Cardiac septum (tissue), 1 donor: ENCODE measurements around the gene COPS7A. TPM values are rescaled to one million over a fixed set of nuclear protein-coding genes. Genes with fewer than 3 reads are reported as not detected.
"Not testable (repeated sequence)": the region's sequence is repeated elsewhere in the genome, so short reads cannot be mapped to it uniquely, and the experiment has no call there.

Experiments
- DNase-seq: peaks from one replicate; pipeline ENCODE4 v3.0.0-alpha.2; 2020; ENCODE audit warnings: low spot score
- intact Hi-C: fragments of 100-400 bp; cut with DNase I; formaldehyde crosslinking; loops from one replicate; pipeline ENCODE4 v1.14.0; 2022
- total RNA-seq: library from RNA; stranded (reverse); fragmentation: NEBNext Ultra II Directional; extraction: Animal tissue kit (Norgen Biotek cat#: 25700); gene quantifications from one replicate; pipeline ENCODE4 v1.2.1, GENCODE V29; 2021
- donor health status: DM: no; HTN: no; CAD: no.

COPS7A gene
- total RNA-seq, 1 donor from 2014 or later, result 64.7 TPM

DNA sequence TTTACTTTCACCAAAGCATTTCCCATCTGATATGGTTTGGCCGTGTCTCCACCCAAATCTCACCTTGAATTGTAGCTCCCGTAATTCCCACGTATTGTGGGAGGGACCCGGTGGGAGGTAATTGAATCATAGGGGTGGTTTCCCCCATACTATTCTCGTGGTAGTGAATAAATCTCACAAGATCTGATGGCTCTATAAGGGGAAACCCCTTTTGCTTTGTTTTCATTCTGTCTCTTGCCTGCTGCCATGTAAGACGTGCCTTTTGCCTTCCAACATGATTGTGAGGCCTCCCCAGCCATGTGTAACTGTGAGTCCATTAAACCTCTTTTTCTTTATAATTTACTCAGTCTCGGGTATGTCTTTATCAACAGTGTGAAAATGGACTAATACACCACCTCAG lies 19.5 kb downstream of the COPS7A start:
- intact Hi-C loops, DNase-seq: not testable (repeated sequence)

DNA sequence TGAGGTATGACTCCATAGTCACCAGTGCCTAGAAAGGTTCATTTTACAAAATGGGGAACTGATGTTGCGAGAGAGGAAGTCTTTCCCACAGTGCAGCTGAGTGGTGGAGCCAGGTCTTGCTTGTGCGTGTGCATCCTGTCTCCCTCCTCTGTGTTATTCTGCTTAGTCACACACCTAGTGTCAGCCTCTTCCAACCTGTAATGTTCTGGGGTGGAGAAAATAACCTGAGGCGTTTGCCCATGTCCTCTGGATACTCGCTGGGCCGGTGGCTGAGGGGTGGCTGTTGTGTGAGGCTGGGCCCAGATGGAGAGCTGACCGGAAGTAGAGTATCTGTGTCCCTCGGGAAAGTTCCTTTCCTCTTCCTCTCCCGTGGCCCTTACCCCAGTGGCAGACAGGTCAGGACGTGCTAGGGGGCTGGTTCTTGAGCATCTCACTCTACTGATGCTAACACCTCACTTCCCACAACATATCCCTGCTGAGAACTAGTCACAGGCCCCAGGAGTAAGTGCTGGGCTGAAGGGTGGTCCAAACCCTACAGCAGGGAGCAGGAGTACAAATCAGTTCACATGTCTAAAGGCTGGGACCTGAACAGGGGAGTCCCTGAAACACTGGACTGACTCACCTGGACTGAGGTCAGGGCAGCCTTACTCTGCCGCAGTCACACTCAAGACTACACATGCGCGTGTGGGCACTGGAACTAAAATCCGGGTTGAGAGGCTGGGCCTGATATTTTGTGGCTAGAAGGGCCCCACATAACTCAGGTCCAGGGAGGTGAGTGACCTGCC lies 22.1 kb downstream of the COPS7A start:
- intact Hi-C loops, result no loop called here
- peak; percentile 77 for DNase-seq

- intact Hi-C loops, result no loop called here
- no peak for DNase-seq
Observed at GRCh38 chr12:6747216-6747615, 23.4 kb downstream of the COPS7A start.

- intact Hi-C loops, result no loop called here
- DNase-seq, result no peak
Observed at GRCh38 chr12:6748761-6749160, 24.9 kb downstream of the COPS7A start.

DNA sequence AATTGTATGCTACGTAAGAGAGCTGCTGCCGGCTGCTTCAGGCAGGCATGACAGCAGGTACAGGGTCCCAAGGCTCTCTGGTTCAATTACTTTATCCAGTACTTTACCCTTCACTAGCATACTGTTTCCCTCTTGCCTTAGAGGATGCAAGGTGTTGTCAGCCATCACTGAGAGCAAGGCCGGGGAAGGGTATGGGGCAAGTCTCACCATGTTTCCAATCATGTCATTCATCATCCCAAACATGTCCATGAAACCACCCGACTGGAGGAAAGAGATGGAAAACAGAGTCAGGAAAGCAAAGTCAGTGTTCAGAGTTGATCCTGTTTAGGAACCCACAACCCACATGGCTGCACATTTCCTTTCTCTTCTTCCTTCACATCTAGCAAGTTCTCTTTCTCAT lies 26.7 kb downstream of the COPS7A start:
- intact Hi-C loops, result loop anchor here (5.0 kb wide), 1 partner anchor 77 kb away; the partner anchor contains the start of gene P3H3

DNA sequence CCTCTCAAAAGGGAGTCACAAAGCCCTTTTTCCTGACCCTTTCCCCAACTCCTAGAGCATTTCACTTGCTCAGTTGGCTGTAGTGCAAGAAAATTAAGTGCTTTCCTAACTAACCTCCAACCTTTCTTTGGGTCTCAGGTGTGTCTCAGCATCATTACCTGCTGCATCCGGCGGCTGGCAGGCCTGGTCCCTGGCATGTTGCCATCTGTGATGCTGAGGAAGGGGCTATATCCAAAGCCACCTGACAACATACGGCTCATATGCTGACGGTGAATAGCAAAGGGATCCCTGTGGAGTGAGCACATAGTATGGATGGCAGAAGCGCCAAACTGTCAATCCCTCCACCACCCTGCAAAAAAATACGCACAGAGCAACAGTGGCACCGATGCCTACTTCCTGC lies 27.9 kb downstream of the COPS7A start:
- intact Hi-C loops, result loop anchor here (5.0 kb wide), 1 partner anchor 76 kb away; the partner anchor contains the start of gene P3H3
- no peak for DNase-seq

More for the DNA sequence above, 26.7 kb downstream of the COPS7A start:
- DNase-seq, result no peak

DNA sequence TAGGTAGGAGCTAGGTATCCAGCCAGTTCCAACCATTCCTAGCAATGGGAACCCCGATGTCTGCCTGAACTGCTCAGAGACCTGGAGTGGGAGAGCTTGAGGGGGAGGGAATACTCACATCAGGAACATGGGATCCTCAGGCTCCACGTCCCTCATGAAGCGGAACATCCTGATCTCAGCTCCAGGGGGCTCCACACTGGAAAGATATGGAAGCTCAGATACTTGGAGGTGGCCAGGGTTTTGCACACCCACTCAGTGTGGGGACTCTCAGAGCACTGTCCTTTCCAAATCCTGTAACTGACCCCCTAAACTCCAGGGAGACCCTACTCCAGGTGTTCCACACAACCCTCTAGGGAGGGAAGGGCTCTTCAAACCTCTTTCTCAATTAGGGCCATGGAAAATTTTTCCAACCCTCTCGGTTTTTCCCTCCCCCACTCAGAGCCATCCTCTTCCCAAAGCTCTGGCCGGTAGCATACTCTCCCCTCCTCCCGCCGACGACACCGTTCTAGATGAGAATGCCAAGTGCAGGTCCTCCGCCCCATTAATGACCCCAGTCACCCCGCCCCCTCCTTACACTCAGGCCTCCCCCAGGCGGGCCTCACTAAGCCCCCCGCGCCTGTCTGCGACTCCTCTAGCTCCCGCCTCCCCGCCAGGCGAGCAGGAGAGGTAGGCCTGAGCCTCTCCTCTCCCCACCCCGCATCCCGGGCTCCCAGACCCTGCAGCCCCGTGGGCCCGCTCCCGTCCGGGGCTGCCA lies 28.5 kb downstream of the COPS7A start:
- no peak for DNase-seq
- intact Hi-C loops, result loop anchor here (5.0 kb wide), 1 partner anchor 75 kb away; the partner anchor contains the start of gene P3H3

- intact Hi-C loops, result loop anchor here (1.0 to 5.0 kb wide), 3 partner anchors 13 to 74 kb away; partner anchors contain the start of genes P3H3 and PTMS
Observed at GRCh38 chr12:6752921-6753771, 29.3 kb downstream of the COPS7A start, which contains the start of gene MLF2. Gene MLF2, minus strand, starts transcription at chr12:6753141. Its CDS starts 807 bp downstream, at chr12:6752334.

DNA sequence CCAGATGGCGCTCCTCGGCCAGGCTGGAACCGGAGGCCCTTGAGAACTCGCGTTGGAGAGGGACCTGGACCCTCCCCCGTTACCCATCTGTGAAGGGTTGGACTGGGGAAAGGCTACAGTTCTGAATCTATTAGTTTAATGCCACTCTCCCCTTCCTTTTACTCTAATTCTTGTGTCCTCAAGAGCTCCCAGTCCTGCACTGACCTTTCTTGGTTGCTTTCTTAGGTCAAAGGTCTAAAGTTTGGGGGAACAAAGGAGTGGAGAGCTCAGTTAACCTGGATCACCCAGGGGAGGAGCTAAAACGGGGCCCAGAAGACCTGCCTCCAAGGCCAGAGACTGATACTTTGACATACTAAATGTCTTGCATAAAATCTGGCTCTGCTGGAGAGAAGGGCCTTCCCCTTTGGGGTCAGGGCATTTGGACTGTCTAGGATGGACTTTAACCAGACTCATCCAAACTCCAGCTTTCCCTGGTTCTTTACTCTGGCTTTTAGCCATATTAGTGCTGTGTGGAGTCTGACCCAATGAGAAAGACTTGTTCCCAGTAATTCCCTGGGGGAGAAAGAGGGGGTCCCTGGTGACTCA lies 30.0 kb downstream of the COPS7A start:
- intact Hi-C loops, result loop anchor here (1.0 to 5.0 kb wide), 3 partner anchors 12 to 73 kb away; partner anchors contain the start of genes P3H3 and PTMS
- no peak for DNase-seq

More at GRCh38 chr12:6752921-6753771, 29.3 kb downstream of the COPS7A start, which contains the start of gene MLF2:
- DNase-seq, result peak; percentile 99

DNA sequence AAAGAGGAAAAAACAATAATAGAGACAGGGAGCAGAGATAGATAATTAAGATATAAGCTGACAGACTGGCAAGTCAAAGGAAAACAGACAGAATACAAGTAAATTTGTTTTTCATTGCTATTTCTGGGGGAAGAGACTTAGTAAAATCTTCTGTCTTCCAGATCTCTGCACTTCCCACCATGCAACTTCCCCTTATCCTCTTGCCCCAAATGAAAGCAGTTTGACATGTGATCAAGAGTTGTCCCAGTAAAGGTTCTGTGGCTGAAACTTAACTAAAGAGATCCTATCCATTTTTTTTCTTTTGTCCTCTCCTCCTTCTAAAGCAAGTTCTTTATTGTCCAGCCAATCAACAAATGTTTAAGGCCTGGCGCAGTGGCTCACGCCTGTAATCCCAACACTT lies 30.6 kb downstream of the COPS7A start:
- no peak for DNase-seq
- intact Hi-C loops, result loop anchor here (5.0 kb wide), 1 partner anchor 73 kb away; the partner anchor contains the start of gene P3H3

GRCh38 chr12:6757028-6757690 lies 33.3 kb downstream of the COPS7A start:
- no peak for DNase-seq
- intact Hi-C loops, result no loop called here

GRCh38 chr12:6758506-6759095 lies 34.8 kb downstream of the COPS7A start:
- intact Hi-C loops, result no loop called here

DNA sequence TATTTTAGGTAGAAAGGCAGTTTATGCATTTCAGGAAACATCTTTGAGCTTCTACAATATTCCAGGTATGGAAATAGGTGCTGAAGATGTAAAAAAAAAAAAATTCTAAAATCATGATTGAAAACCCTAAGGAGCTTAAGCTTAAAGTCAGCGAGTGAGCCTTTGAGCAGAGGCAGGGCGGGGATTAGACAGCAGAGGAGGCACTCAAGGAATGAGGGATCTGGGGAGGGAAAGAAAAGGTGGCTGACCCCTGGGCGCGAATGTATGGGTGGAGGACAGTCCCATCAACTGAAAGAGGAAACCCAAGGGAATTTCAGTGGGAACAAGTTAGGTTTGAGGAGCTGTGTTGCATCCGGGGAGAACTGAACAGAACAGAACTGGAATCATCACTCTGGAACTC lies 35.9 kb downstream of the COPS7A start:
- no peak for DNase-seq
- intact Hi-C loops, result no loop called here

More at GRCh38 chr12:6758506-6759095, 34.8 kb downstream of the COPS7A start:
- no peak for DNase-seq

- no peak for DNase-seq
- intact Hi-C loops, result no loop called here
Observed at GRCh38 chr12:6763380-6763779, 39.5 kb downstream of the COPS7A start.

- intact Hi-C loops, result no loop called here
Observed at GRCh38 chr12:6764011-6764828, 40.4 kb downstream of the COPS7A start.

DNA sequence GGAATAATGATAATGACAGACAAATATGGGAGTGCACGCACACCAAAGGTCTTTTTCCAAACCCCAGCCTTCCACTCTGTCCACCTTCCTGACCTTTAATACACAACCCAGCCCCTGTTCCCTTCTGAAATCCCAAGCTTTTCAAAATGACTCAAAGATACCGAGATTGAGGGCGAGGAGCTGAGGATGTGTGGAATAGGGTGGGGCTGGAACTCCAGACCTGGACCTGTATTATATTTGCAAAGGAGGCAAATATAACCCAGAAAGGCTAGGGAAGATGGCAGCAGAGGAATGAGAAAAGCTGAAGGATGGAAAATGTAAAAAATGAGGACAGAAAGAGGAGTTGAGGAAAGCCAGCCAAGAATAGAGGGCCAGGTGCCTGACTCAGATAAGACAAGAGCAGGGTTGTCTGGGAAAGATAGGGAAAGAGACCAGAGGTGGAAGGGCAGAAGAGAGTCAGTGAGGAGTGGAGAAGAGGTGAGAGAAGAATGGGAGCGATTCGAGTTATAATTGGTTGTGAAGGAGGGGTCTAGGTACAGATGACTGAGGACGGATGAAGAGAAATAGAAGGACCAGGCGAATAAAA lies 41.3 kb downstream of the COPS7A start:
- intact Hi-C loops, result loop anchor here (5.0 kb wide), 1 partner anchor 62 kb away; the partner anchor contains the start of gene P3H3
- no peak for DNase-seq

More at GRCh38 chr12:6764011-6764828, 40.4 kb downstream of the COPS7A start:
- peak; percentile 96 for DNase-seq
